Spleen (tissue), 7 donors: ENCODE measurements around the gene GRAMD1A.

ENCODE experiments used
- CTCF ChIP-seq, 11 experiments: fragments of 200-600 bp in 7 of 11; fragments of 450-650 bp in 4 of 11; sonication (generic) in 4 of 11; IDR thresholded peaks in 8 of 11; conservative IDR thresholded peaks in 3 of 11; 1 replicate in 7 of 11; 2 replicates in 4 of 11; pipeline versions ENCODE4 v1.4.0 to v1.8.0; 2016 to 2021; ENCODE audit warnings: antibody characterized with exemption in 11 of 11, inconsistent platforms in 4 of 11, mild to moderate bottlenecking in 1 of 11
- POLR2A ChIP-seq, 3 donors: fragments of 450-650 bp; IDR thresholded peaks; one replicate each; pipeline ENCODE4 v1.5.1; 2017; ENCODE audit warnings: antibody characterized with exemption in 3 of 3, mild to moderate bottlenecking in 1 of 3
- POLR2AphosphoS5 ChIP-seq, 3 donors: sonication (generic); formaldehyde crosslinking; IDR thresholded peaks; one replicate each; pipeline ENCODE4 v1.5.1; 2017; ENCODE audit warnings: antibody characterized with exemption in 3 of 3
- donor health status: DM: no; HTN: no; CAD: no; lungs with moderate emphysema.
- donor health status: DM: no; HTN: no; CAD: no.
- donor health status: DM: no; HTN: no; CAD: no.

GRCh38 chr19:35024095-35024494 is 24.0 kb downstream of the GRAMD1A start:
- no peak for TF ChIP-seq CTCF (IDR thresholded peaks at IDR 0.05 in 8 of 11, conservative IDR thresholded peaks at IDR 0.05 in 3 of 11)
- TF ChIP-seq POLR2A (IDR thresholded peaks at IDR 0.05), result no peak
- TF ChIP-seq POLR2AphosphoS5 (IDR thresholded peaks at IDR 0.05), result peak in 2 of 3 donors; percentile 34 to 51
